HEK293 (cell line): Measurements from ENCODE around the gene CACNA1C.

Experiments used
- CTCF ChIA-PET: fragments of 350-600 bp; formaldehyde crosslinking; extraction: SDS; loops from one replicate; lab custom pipeline; 2021; ENCODE audit warnings: antibody characterized with exemption; lab: Yijun Ruan, JAX
- POLR2A ChIA-PET: fragments of 300-600 bp; formaldehyde crosslinking; extraction: SDS; loops from one replicate; lab custom pipeline; 2020; ENCODE audit warnings: antibody characterized with exemption, inconsistent platforms; lab: Yijun Ruan, JAX
- H3K27ac ChIP-seq: fragments of 200-500 bp; sonication (Bioruptor generic); 2 replicates; pipeline ENCODE4 v1.5.1; 2014; ENCODE audit warnings: low read depth, low read length, control low read depth, inconsistent platforms; ENCODE audit errors: extremely low read depth
- H3K36me3 ChIP-seq, 2 experiments: fragments of 200-500 bp in 1 of 2; sonication (Bioruptor generic) in 1 of 2; 1 replicate in 1 of 2; 2 replicates in 1 of 2; pipeline ENCODE4 v1.5.1; 2014 to 2017; ENCODE audit warnings: inconsistent platforms in 2 of 2, low read length in 2 of 2; ENCODE audit not compliant: control insufficient read depth in 2 of 2, insufficient read depth in 1 of 2
- H3K4me1 ChIP-seq: fragments of 200-500 bp; sonication (Bioruptor generic); 2 replicates; pipeline ENCODE4 v1.5.1; 2014; ENCODE audit warnings: mild to moderate bottlenecking, low read length, inconsistent platforms; ENCODE audit not compliant: control insufficient read depth, insufficient read depth
- H3K4me3 ChIP-seq: 2 replicates; pipeline ENCODE4 v1.5.1; 2011; ENCODE audit warnings: low read depth, mild to moderate bottlenecking, control low read depth, low read length, moderate library complexity
- H3K9me3 ChIP-seq: fragments of 200-500 bp; sonication (Bioruptor generic); 2 replicates; pipeline ENCODE4 v1.5.1; 2014; ENCODE audit warnings: low read depth, low read length, inconsistent platforms; ENCODE audit not compliant: control insufficient read depth, insufficient read depth
- BCL6B ChIP-seq: fragments of 450-650 bp; formaldehyde crosslinking; IDR thresholded peaks from 2 replicates; pipeline ENCODE4 v1.5.1; 2017; ENCODE audit warnings: missing biosample characterization, missing genetic modification characterization
- EGR2 ChIP-seq: fragments of 450-650 bp; formaldehyde crosslinking; IDR thresholded peaks from 2 replicates; pipeline ENCODE4 v1.5.1; 2016; ENCODE audit warnings: low read depth, missing biosample characterization, missing genetic modification characterization
- HOXC10 ChIP-seq: sonication (generic); formaldehyde crosslinking; IDR thresholded peaks from 2 replicates; pipeline ENCODE4 v1.8.1; 2023; ENCODE audit warnings: mild to moderate bottlenecking, missing genetic modification reagents
- KLF9 ChIP-seq: fragments of 450-650 bp; formaldehyde crosslinking; IDR thresholded peaks from 2 replicates; pipeline ENCODE4 v1.5.1; 2016; ENCODE audit warnings: missing biosample characterization, missing genetic modification characterization, low read depth
- SP7 ChIP-seq: fragments of 450-650 bp; formaldehyde crosslinking; IDR thresholded peaks from 2 replicates; pipeline ENCODE4 v1.5.1; 2016; ENCODE audit warnings: missing biosample characterization, missing genetic modification characterization
- WT1 ChIP-seq: fragments of 450-650 bp; formaldehyde crosslinking; IDR thresholded peaks from 2 replicates; pipeline ENCODE4 v1.5.1; 2016; ENCODE audit warnings: missing biosample characterization, missing genetic modification characterization
- ZBTB17 ChIP-seq: fragments of 450-650 bp; formaldehyde crosslinking; IDR thresholded peaks from 2 replicates; pipeline ENCODE4 v1.5.1; 2016; ENCODE audit warnings: missing biosample characterization, missing genetic modification characterization
- ZBTB7A ChIP-seq: fragments of 450-650 bp; formaldehyde crosslinking; IDR thresholded peaks from 2 replicates; pipeline ENCODE4 v1.5.1; 2016; ENCODE audit warnings: low read depth, missing biosample characterization, missing genetic modification characterization
- ZEB2 ChIP-seq: fragments of 450-650 bp; formaldehyde crosslinking; IDR thresholded peaks from 2 replicates; pipeline ENCODE4 v1.5.1; 2016; ENCODE audit warnings: missing biosample characterization, missing genetic modification characterization
- ZFHX2 ChIP-seq: fragments of 450-650 bp; formaldehyde crosslinking; conservative IDR thresholded peaks from 2 replicates; pipeline ENCODE4 v1.5.1; 2016; ENCODE audit warnings: missing biosample characterization, missing genetic modification characterization
- ZIC2 ChIP-seq: fragments of 450-650 bp; formaldehyde crosslinking; IDR thresholded peaks from 2 replicates; pipeline ENCODE4 v1.5.1; 2016; ENCODE audit warnings: missing biosample characterization, missing genetic modification characterization
- ZNF132 ChIP-seq: fragments of 450-650 bp; formaldehyde crosslinking; IDR thresholded peaks from 2 replicates; pipeline ENCODE4 v1.5.1; 2017; ENCODE audit warnings: missing biosample characterization, missing genetic modification characterization, borderline replicate concordance
- ZNF140 ChIP-seq: fragments of 450-650 bp; formaldehyde crosslinking; IDR thresholded peaks from 2 replicates; pipeline ENCODE4 v1.5.1; 2016; ENCODE audit warnings: missing biosample characterization, missing genetic modification characterization
- ZNF184 ChIP-seq: fragments of 450-650 bp; IDR thresholded peaks from 2 replicates; pipeline ENCODE4 v1.5.1; 2018; ENCODE audit warnings: missing biosample characterization, mild to moderate bottlenecking, missing genetic modification characterization
- ZNF214 ChIP-seq: fragments of 450-650 bp; formaldehyde crosslinking; IDR thresholded peaks from 2 replicates; pipeline ENCODE4 v1.5.1; 2017; ENCODE audit warnings: missing biosample characterization, mild to moderate bottlenecking, missing genetic modification characterization, borderline replicate concordance
- ZNF223 ChIP-seq: fragments of 450-650 bp; formaldehyde crosslinking; IDR thresholded peaks from 2 replicates; pipeline ENCODE4 v1.5.1; 2016; ENCODE audit warnings: missing biosample characterization, missing genetic modification characterization
- ZNF24 ChIP-seq: fragments of 450-650 bp; formaldehyde crosslinking; IDR thresholded peaks from 2 replicates; pipeline ENCODE4 v1.5.1; 2016; ENCODE audit warnings: missing biosample characterization, missing genetic modification characterization
- ZNF513 ChIP-seq: fragments of 450-650 bp; IDR thresholded peaks from 2 replicates; pipeline ENCODE4 v1.5.1; 2018; ENCODE audit warnings: missing biosample characterization, missing genetic modification characterization
- ZNF530 ChIP-seq: fragments of 450-650 bp; formaldehyde crosslinking; IDR thresholded peaks from 2 replicates; pipeline ENCODE4 v1.5.1; 2016; ENCODE audit warnings: low read depth, missing biosample characterization, missing genetic modification characterization
- ZNF600 ChIP-seq: fragments of 450-650 bp; formaldehyde crosslinking; IDR thresholded peaks from 2 replicates; pipeline ENCODE4 v1.5.1; 2016; ENCODE audit warnings: missing biosample characterization, missing genetic modification characterization
- ZNF629 ChIP-seq: fragments of 450-650 bp; formaldehyde crosslinking; IDR thresholded peaks from 2 replicates; pipeline ENCODE4 v1.5.1; 2017; ENCODE audit warnings: missing biosample characterization, missing genetic modification characterization
- ZNF645 ChIP-seq: fragments of 450-650 bp; formaldehyde crosslinking; IDR thresholded peaks from 2 replicates; pipeline ENCODE4; 2016; ENCODE audit warnings: missing biosample characterization, missing genetic modification characterization
- ZNF660 ChIP-seq: fragments of 450-650 bp; IDR thresholded peaks from 2 replicates; pipeline ENCODE4 v1.5.1; 2018; ENCODE audit warnings: missing biosample characterization, mild to moderate bottlenecking, missing genetic modification characterization
- ZSCAN23 ChIP-seq: fragments of 450-650 bp; formaldehyde crosslinking; IDR thresholded peaks from 2 replicates; pipeline ENCODE4 v1.5.1; 2016; ENCODE audit warnings: missing biosample characterization, missing genetic modification characterization
- ZXDB ChIP-seq: fragments of 450-650 bp; formaldehyde crosslinking; IDR thresholded peaks from 2 replicates; pipeline ENCODE4 v1.5.1; 2016; ENCODE audit warnings: missing biosample characterization, missing genetic modification characterization

Gene CACNA1C

GRCh38 chr12:2609020-2609419, 556.2 kb downstream of the CACNA1C start:
- H3K4me1 ChIP-seq, result no peaks in the 10 kb centered on the region
- no peak overlapping the region for H3K27ac ChIP-seq
- CTCF ChIA-PET, result interaction anchor here (1.4 kb wide), 1 partner anchor 16 kb away, joined by 3 read pairs; no protein-coding TSS in a partner anchor
- H3K4me3 ChIP-seq, result no peak overlapping the region
- POLR2A ChIA-PET, result no interaction called here
- H3K9me3 ChIP-seq, result no peaks in the 10 kb centered on the region
- H3K36me3 ChIP-seq, result no peaks in the 10 kb centered on the region
- TF ChIP-seq ZNF140 (tag by site-specific recombination) (no peak), EGR2 (peak; percentile 62; the same call in 1 of the 2 replicates), ZFHX2 (tag by site-specific recombination) (peak; percentile 48)

- no peak for TF ChIP-seq ZNF645 (tag by site-specific recombination)
- TF ChIP-seq ZNF184 (tag by site-specific recombination), result no peak
- TF ChIP-seq KLF9 (tag by site-specific recombination), result no peak
- no peak for TF ChIP-seq BCL6B
- no peak for TF ChIP-seq ZBTB7A (tag by site-specific recombination)
- TF ChIP-seq SP7 (tag by site-specific recombination), result no peak
- TF ChIP-seq WT1 (tag by site-specific recombination), result no peak
- no peak for TF ChIP-seq ZSCAN23 (tag by site-specific recombination)
- no peak for TF ChIP-seq ZNF223
- TF ChIP-seq ZNF513, result no peak
- TF ChIP-seq ZNF530 (tag by site-specific recombination), result no peak
- TF ChIP-seq ZNF214 (tag by site-specific recombination), result no peak
- no peak for TF ChIP-seq ZNF132
- Histone ChIP-seq H3K27ac (no peak overlapping the region), H3K4me3 (no peak overlapping the region), H3K36me3 (no peaks in the 10 kb centered on the region), H3K4me1 (no peaks in the 10 kb centered on the region), H3K9me3 (no peaks in the 10 kb centered on the region)
- ChIA-PET CTCF (interaction anchor here (0.6 kb wide), 1 partner anchor 17 kb away, joined by 3 read pairs; no protein-coding TSS in a partner anchor), POLR2A (no interaction called here)
Observed at GRCh38 chr12:2610358-2610757, 557.6 kb downstream of the CACNA1C start.

GRCh38 chr12:2613326-2614073, 560.7 kb downstream of the CACNA1C start:
- no peak overlapping the region for H3K27ac ChIP-seq
- H3K4me3 ChIP-seq, result no peak overlapping the region
- H3K9me3 ChIP-seq, result no peaks in the 10 kb centered on the region
- no peaks in the 10 kb centered on the region for H3K4me1 ChIP-seq
- H3K36me3 ChIP-seq, result no peaks in the 10 kb centered on the region
- TF ChIP-seq ZNF660, result peak; percentile 74; the same call in 1 of the 2 replicates
- peak; percentile 41 for TF ChIP-seq ZIC2 (tag by site-specific recombination)
- TF ChIP-seq ZFHX2 (tag by site-specific recombination), result 0 out of 2 replicates have a peak, but pooled peaks have one; percentile 11
- TF ChIP-seq ZNF600, result peak; percentile 25; the same call in 1 of the 2 replicates
- TF ChIP-seq ZBTB7A (tag by site-specific recombination), result no peak
- 0 out of 2 replicates have a peak, but pooled peaks have one; percentile 29 for TF ChIP-seq ZBTB17
- 0 out of 2 replicates have a peak, but pooled peaks have one; percentile 25 for TF ChIP-seq ZNF24 (tag by site-specific recombination)
- TF ChIP-seq HOXC10 (CRISPR knock-in tag), result no peak
- no peak for TF ChIP-seq ZXDB (tag by site-specific recombination)
- 0 out of 2 replicates have a peak, but pooled peaks have one; percentile 41 for TF ChIP-seq ZEB2
- peak; percentile 67 for TF ChIP-seq ZNF629 (tag by site-specific recombination)
- TF ChIP-seq ZNF184 (tag by site-specific recombination), result 0 out of 2 replicates have a peak, but pooled peaks have one; percentile 14
- ChIA-PET CTCF (no interaction called here), POLR2A (no interaction called here)
